Trophoblast cell (in vitro differentiated cells and primary cell): ENCODE results near the gene TET3.

Experiments used
- DNase-seq, 2 donors: peaks; one replicate each; pipeline ENCODE4 v3.0.0-alpha.2; 2016
- H2AFZ ChIP-seq: 2 replicates; pipeline ENCODE4 v1.6.1; 2013; ENCODE audit warnings: low read length, moderate library complexity, mild to moderate bottlenecking; ENCODE audit not compliant: insufficient read depth, poor library complexity
- H2AK5ac ChIP-seq: 2 replicates; pipeline ENCODE4 v1.6.1; 2013; ENCODE audit warnings: mild to moderate bottlenecking, low read length
- H2BK120ac ChIP-seq: 2 replicates; pipeline ENCODE4 v1.6.1; 2013; ENCODE audit warnings: low read length, mild to moderate bottlenecking, moderate library complexity; ENCODE audit not compliant: insufficient read depth, poor library complexity
- H2BK12ac ChIP-seq: 2 replicates; pipeline ENCODE4 v1.6.1; 2013; ENCODE audit warnings: mild to moderate bottlenecking, low read length, moderate library complexity
- H2BK5ac ChIP-seq: 2 replicates; pipeline ENCODE4 v1.6.1; 2013; ENCODE audit warnings: low read length, low read depth, moderate library complexity, mild to moderate bottlenecking; ENCODE audit not compliant: poor library complexity
- H3K14ac ChIP-seq: 2 replicates; pipeline ENCODE4 v1.6.1; 2013; ENCODE audit warnings: mild to moderate bottlenecking, low read length
- H3K18ac ChIP-seq: 2 replicates; pipeline ENCODE4 v1.6.1; 2013; ENCODE audit warnings: mild to moderate bottlenecking, low read length
- H3K23ac ChIP-seq: 2 replicates; pipeline ENCODE4 v1.6.1; 2013; ENCODE audit warnings: low read length
- H3K27ac ChIP-seq: 2 replicates; pipeline ENCODE4 v1.5.1; 2013; ENCODE audit warnings: low read depth, mild to moderate bottlenecking, inconsistent platforms, low read length, moderate library complexity
- H3K27me3 ChIP-seq: 2 replicates; pipeline ENCODE4 v1.6.1; 2013; ENCODE audit warnings: inconsistent platforms, mild to moderate bottlenecking, low read length, moderate library complexity; ENCODE audit not compliant: insufficient read depth
- H3K36me3 ChIP-seq, 2 experiments: 1 replicate in 1 of 2; 2 replicates in 1 of 2; pipeline ENCODE4 v1.6.1; 2013; ENCODE audit warnings: low read length in 2 of 2, mild to moderate bottlenecking in 2 of 2, moderate library complexity in 1 of 2; ENCODE audit not compliant: insufficient read depth in 2 of 2, control insufficient read depth in 1 of 2
- H3K4ac ChIP-seq: 2 replicates; pipeline ENCODE4 v1.6.1; 2013; ENCODE audit warnings: low read depth, mild to moderate bottlenecking, low read length, moderate library complexity
- H3K4me1 ChIP-seq, 2 experiments: 1 replicate in 1 of 2; 2 replicates in 1 of 2; pipeline ENCODE4 v1.6.1; 2013; ENCODE audit warnings: low read length in 2 of 2, mild to moderate bottlenecking in 2 of 2, moderate library complexity in 1 of 2; ENCODE audit not compliant: insufficient read depth in 2 of 2, control insufficient read depth in 1 of 2
- H3K4me2 ChIP-seq: 2 replicates; pipeline ENCODE4 v1.6.1; 2013; ENCODE audit warnings: inconsistent platforms, mild to moderate bottlenecking, low read length, moderate library complexity
- H3K4me3 ChIP-seq: 2 replicates; pipeline ENCODE4 v1.5.1; 2013; ENCODE audit warnings: mild to moderate bottlenecking, low read depth, low read length, inconsistent platforms
- H3K79me1 ChIP-seq: one replicate; pipeline ENCODE4 v1.6.1; 2013; ENCODE audit warnings: low read length
- H3K79me2 ChIP-seq: 2 replicates; pipeline ENCODE4 v1.6.1; 2013; ENCODE audit warnings: low read length, mild to moderate bottlenecking; ENCODE audit not compliant: control insufficient read depth, insufficient read depth, poor library complexity
- H3K9ac ChIP-seq: 2 replicates; pipeline ENCODE4 v1.6.1; 2013; ENCODE audit warnings: mild to moderate bottlenecking, low read length
- H3K9me3 ChIP-seq: 2 replicates; pipeline ENCODE4 v1.6.1; 2013; ENCODE audit warnings: low read depth, mild to moderate bottlenecking, control low read depth, inconsistent platforms, low read length; ENCODE audit not compliant: insufficient read depth
- H4K12ac ChIP-seq: 2 replicates; pipeline ENCODE4 v1.6.1; 2013; ENCODE audit warnings: low read depth, mild to moderate bottlenecking, low read length, moderate library complexity
- H4K8ac ChIP-seq: 2 replicates; pipeline ENCODE4 v1.6.1; 2013; ENCODE audit warnings: low read depth, mild to moderate bottlenecking, low read length, moderate library complexity
- H4K91ac ChIP-seq: one replicate; pipeline ENCODE4 v1.6.1; 2013; ENCODE audit warnings: low read depth, mild to moderate bottlenecking, low read length, moderate library complexity
- WGBS: extraction: QIAGEN DNeasy Blood & Tissue Kit; methylation state at CpG from one replicate; pipeline ENCODE4 v1.1.7; 2013; ENCODE audit warnings: missing lambda C conversion rate; ENCODE audit not compliant: insufficient read length, insufficient coverage; ENCODE audit errors: extremely low coverage; 5-methylcytosine and 5-hydroxymethylcytosine counted together

The TET3 gene

GRCh38 chr2:74028741-74029140, 44.0 kb downstream of the TET3 start:
- Histone ChIP-seq H3K9ac (no peak overlapping the region), H2AK5ac (no peak overlapping the region), H3K4me3 (no peak overlapping the region), H3K79me2 (peaks cover 2% of the 10 kb centered on the region), H3K18ac (no peak overlapping the region), H2BK120ac (no peak overlapping the region), H3K14ac (no peak overlapping the region), H2BK5ac (no peak overlapping the region), H3K9me3 (no peaks in the 10 kb centered on the region), H4K91ac (no peak overlapping the region), H3K4me1 (peaks cover 0 to 11% of the 10 kb centered on the region in 2 experiments), H3K4me2 (no peak overlapping the region), H3K79me1 (no peaks in the 10 kb centered on the region), H3K23ac (no peak overlapping the region), H4K8ac (no peak overlapping the region), H3K27me3 (no peaks in the 10 kb centered on the region), H3K4ac (no peak overlapping the region), H3K27ac (no peak overlapping the region), H3K36me3 (no peaks in the 10 kb centered on the region), H4K12ac (no peak overlapping the region), H2BK12ac (no peak overlapping the region), H2AFZ (no peak overlapping the region)
- no peak for DNase-seq

DNA sequence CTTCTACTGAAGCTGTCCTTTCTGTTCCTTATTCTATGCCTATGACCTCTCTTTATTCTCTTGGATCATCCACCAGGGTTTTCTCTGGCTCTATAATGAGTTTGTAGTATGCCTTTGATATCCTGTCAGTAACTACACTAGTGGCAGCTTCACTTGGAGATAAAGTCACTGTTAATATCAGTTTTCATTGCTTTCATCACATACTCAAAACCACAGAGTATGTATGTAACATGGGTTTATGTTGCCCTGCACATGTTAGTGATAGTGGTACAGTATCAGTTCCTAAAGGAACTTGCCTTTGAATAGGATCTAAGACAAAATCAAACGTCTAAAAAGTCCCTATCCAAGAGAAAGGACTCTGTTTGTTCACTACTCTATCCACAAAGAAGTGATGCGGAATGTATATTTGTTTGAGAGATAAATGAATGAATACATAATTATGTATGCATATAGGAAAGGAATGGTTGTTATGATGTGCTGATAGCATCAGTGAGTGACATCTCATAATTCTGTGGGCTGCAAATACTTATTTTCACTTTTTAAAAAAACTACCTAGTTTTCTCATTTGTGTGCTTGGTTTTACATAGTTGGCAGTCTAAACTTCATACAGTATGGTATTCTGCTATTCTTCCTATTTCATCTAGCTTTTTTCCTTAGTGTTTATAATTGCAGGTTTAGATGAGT, 45.1 kb downstream of the TET3 start:
- WGBS, result 100% methylated on average over 1 of the region's 2 CpGs
- H3K23ac ChIP-seq, result no peak overlapping the region
- H3K9me3 ChIP-seq, result no peaks in the 10 kb centered on the region

DNA sequence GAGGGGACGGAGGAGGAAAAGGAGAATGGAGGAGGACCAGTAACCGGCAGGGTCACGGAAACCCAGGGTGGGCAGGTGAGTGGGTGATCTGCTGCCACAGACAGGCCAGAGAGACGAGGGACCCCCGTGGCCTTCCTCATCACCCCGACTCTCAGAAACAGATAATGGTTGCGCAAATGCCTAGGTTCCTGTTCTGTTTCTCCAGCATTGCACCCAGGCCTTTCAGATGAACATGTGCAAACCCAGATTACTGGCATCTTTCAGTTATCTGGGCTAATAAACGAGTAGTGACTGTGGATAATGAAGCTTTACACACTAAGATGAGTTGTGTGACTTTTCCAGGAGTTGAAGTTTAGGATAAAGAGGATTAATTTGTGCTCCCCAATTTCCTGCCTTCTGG, 46.5 kb downstream of the TET3 start:
- no peak overlapping the region for H2BK12ac ChIP-seq
- DNase-seq, result no peak
- no CpG with 5 or more reads among the region's 8 CpGs for WGBS
- H2BK5ac ChIP-seq, result no peak overlapping the region
- H2AFZ ChIP-seq, result no peak overlapping the region
- H3K79me1 ChIP-seq, result no peaks in the 10 kb centered on the region
- no peak overlapping the region for H3K4me2 ChIP-seq
- no peak overlapping the region for H3K18ac ChIP-seq
- H3K4me1 ChIP-seq, result peaks cover 0 to 7% of the 10 kb centered on the region in 2 experiments
- H4K8ac ChIP-seq, result no peak overlapping the region
- no peaks in the 10 kb centered on the region for H3K9me3 ChIP-seq
- no peak overlapping the region for H4K91ac ChIP-seq
- no peak overlapping the region for H2BK120ac ChIP-seq
- H3K27ac ChIP-seq, result no peak overlapping the region
- no peak overlapping the region for H3K4ac ChIP-seq
- no peaks in the 10 kb centered on the region for H3K36me3 ChIP-seq
- H4K12ac ChIP-seq, result no peak overlapping the region
- H3K9ac ChIP-seq, result no peak overlapping the region
- peaks cover 2% of the 10 kb centered on the region for H3K79me2 ChIP-seq
- H3K4me3 ChIP-seq, result no peak overlapping the region
- H2AK5ac ChIP-seq, result no peak overlapping the region
- no peak overlapping the region for H3K23ac ChIP-seq
- H3K14ac ChIP-seq, result no peak overlapping the region
- no peaks in the 10 kb centered on the region for H3K27me3 ChIP-seq

More for the DNA sequence above, 45.1 kb downstream of the TET3 start:
- peak in 1 of 2 donors; percentile 28 for DNase-seq
- Histone ChIP-seq H2BK5ac (no peak overlapping the region), H3K4me3 (no peak overlapping the region), H4K91ac (no peak overlapping the region), H4K8ac (no peak overlapping the region), H3K4ac (no peak overlapping the region), H2BK120ac (no peak overlapping the region), H3K79me1 (no peaks in the 10 kb centered on the region), H2AK5ac (no peak overlapping the region), H3K36me3 (no peaks in the 10 kb centered on the region), H3K4me2 (no peak overlapping the region), H3K18ac (no peak overlapping the region), H2BK12ac (no peak overlapping the region), H3K79me2 (peaks cover 2% of the 10 kb centered on the region), H3K4me1 (peaks cover 0 to 11% of the 10 kb centered on the region in 2 experiments), H3K9ac (no peak overlapping the region), H3K27ac (no peak overlapping the region), H3K14ac (no peak overlapping the region), H3K27me3 (no peaks in the 10 kb centered on the region), H4K12ac (no peak overlapping the region), H2AFZ (no peak overlapping the region)

DNA sequence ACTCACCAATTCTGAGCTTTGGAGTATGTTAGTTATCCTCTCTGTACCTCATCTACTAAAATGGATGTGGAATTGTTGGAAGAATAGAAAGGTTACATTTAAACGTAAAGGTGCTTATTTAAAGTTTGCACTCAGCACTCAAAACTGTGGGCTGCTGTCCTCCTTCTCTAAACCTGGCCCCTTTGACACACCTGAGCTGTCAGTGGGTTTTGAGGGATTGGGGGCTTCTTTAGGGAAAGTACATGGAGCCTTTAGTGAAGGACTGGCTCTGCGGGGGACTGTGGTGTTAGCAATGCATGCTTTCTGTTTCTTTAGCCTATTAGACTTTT, 47.2 kb downstream of the TET3 start:
- Histone ChIP-seq H3K23ac (no peak overlapping the region), H3K4me2 (no peak overlapping the region), H2BK12ac (no peak overlapping the region), H2AK5ac (no peak overlapping the region), H2BK5ac (no peak overlapping the region), H3K18ac (no peak overlapping the region), H3K14ac (no peak overlapping the region), H3K4ac (no peak overlapping the region), H3K4me3 (no peak overlapping the region), H4K91ac (no peak overlapping the region), H3K27me3 (no peaks in the 10 kb centered on the region), H4K8ac (no peak overlapping the region), H3K36me3 (no peaks in the 10 kb centered on the region), H3K79me1 (no peaks in the 10 kb centered on the region), H3K27ac (no peak overlapping the region), H3K79me2 (peaks cover 2% of the 10 kb centered on the region), H3K9ac (no peak overlapping the region), H3K9me3 (no peaks in the 10 kb centered on the region), H2BK120ac (no peak overlapping the region), H4K12ac (no peak overlapping the region), H2AFZ (no peak overlapping the region), H3K4me1 (peaks cover 0 to 7% of the 10 kb centered on the region in 2 experiments)
- DNase-seq, result no peak
- no CpG with 5 or more reads among the region's 2 CpGs for WGBS
